HG03159 (cell line): ENCODE measurements around the gene SFXN3.
"Not testable (repeated sequence)": the region's sequence is repeated elsewhere in the genome, so short reads cannot be mapped to it uniquely, and the experiment has no call there.

Experiments
- ATAC-seq: cut with Tn5 transposase; IDR thresholded peaks from one replicate; pipeline ENCODE4 v1.9.1; 2021; ENCODE audit warnings: mild to moderate bottlenecking, moderate library complexity; ENCODE audit not compliant: unreplicated experiment

Gene SFXN3

GRCh38 chr10:101034404-101034803 is 3.4 kb downstream of the SFXN3 start:
- ATAC-seq, result not testable (repeated sequence)

GRCh38 chr10:101035314-101035713 is 4.3 kb downstream of the SFXN3 start:
- ATAC-seq, result no peak

GRCh38 chr10:101035916-101036702 is 5.1 kb downstream of the SFXN3 start:
- no peak for ATAC-seq

- no peak for ATAC-seq
Measured at GRCh38 chr10:101036726-101037125, 5.7 kb downstream of the SFXN3 start.

- no peak for ATAC-seq
Measured at GRCh38 chr10:101038484-101038883, 7.5 kb downstream of the SFXN3 start.

- ATAC-seq, result no peak
Measured at GRCh38 chr10:101040061-101040460, 9.0 kb downstream of the SFXN3 start.

GRCh38 chr10:101040851-101041250 is 9.8 kb downstream of the SFXN3 start:
- ATAC-seq, result no peak

- ATAC-seq, result peak; percentile 56
Measured at GRCh38 chr10:101041252-101041761, 10.3 kb downstream of the SFXN3 start.

- ATAC-seq, result no peak
Measured at GRCh38 chr10:101042118-101042517, 11.1 kb downstream of the SFXN3 start.

GRCh38 chr10:101042667-101043362 is 11.8 kb downstream of the SFXN3 start:
- ATAC-seq, result peak; percentile 91

GRCh38 chr10:101043363-101043707 is 12.3 kb downstream of the SFXN3 start:
- ATAC-seq, result no peak

- ATAC-seq, result no peak
Measured at GRCh38 chr10:101044117-101044516, 13.1 kb downstream of the SFXN3 start.

- ATAC-seq, result no peak
Measured at GRCh38 chr10:101046332-101047238, 15.6 kb downstream of the SFXN3 start.

- no peak for ATAC-seq
Measured at GRCh38 chr10:101047268-101047667, 16.2 kb downstream of the SFXN3 start.

- no peak for ATAC-seq
Measured at GRCh38 chr10:101047961-101048892, 17.2 kb downstream of the SFXN3 start.

- no peak for ATAC-seq
Measured at GRCh38 chr10:101050208-101051069, 19.4 kb downstream of the SFXN3 start.

GRCh38 chr10:101052285-101052684 is 21.3 kb downstream of the SFXN3 start:
- no peak for ATAC-seq

GRCh38 chr10:101053516-101053915 is 22.5 kb downstream of the SFXN3 start:
- ATAC-seq, result no peak

GRCh38 chr10:101054351-101054750 is 23.3 kb downstream of the SFXN3 start:
- no peak for ATAC-seq
